Left ventricle myocardium inferior (tissue), 1 donor: ENCODE measurements around the gene GYS1. TPM values are rescaled to one million over a fixed set of nuclear protein-coding genes. Genes with fewer than 3 reads are reported as not detected.

ENCODE experiments used
- DNase-seq: peaks from one replicate; pipeline ENCODE4 v3.0.0-alpha.2; 2020
- H3K27ac ChIP-seq: fragments of 200-600 bp; replicated peaks from 2 replicates; pipeline ENCODE4 v1.8.0; 2021
- H3K27me3 ChIP-seq: fragments of 200-600 bp; 2 replicates; pipeline ENCODE4 v1.8.0; 2021; ENCODE audit warnings: low read depth
- H3K36me3 ChIP-seq: fragments of 200-600 bp; 2 replicates; pipeline ENCODE4 v1.8.0; 2021
- H3K4me1 ChIP-seq: fragments of 200-600 bp; 2 replicates; pipeline ENCODE4 v1.8.0; 2021
- H3K4me3 ChIP-seq: fragments of 200-600 bp; 2 replicates; pipeline ENCODE4 v1.8.0; 2021; ENCODE audit warnings: mild to moderate bottlenecking, moderate library complexity
- H3K9me3 ChIP-seq: fragments of 200-600 bp; replicated peaks from 2 replicates; pipeline ENCODE4 v1.8.0; 2021
- CTCF ChIP-seq: fragments of 200-600 bp; IDR thresholded peaks from 2 replicates; pipeline ENCODE4 v1.8.0; 2021; ENCODE audit warnings: antibody characterized with exemption, mild to moderate bottlenecking, borderline replicate concordance
- intact Hi-C: fragments of 100-400 bp; cut with micrococcal nuclease; formaldehyde crosslinking; loops from one replicate; pipeline ENCODE4 v1.11.0; 2022
- total RNA-seq: library from RNA; stranded (reverse); fragmentation: NEBNext Ultra II Directional; extraction: Animal tissue kit (Norgen Biotek cat#: 25700); gene quantifications from one replicate; pipeline ENCODE4 v1.2.1, GENCODE V29; 2021
- donor health status: DM: no; HTN: yes; CAD: no; lungs with severe emphysema.

Gene GYS1
- total RNA-seq, 1 donor from 2014 or later: 138 TPM

- peak overlapping the region; percentile 91 for H3K27ac ChIP-seq
These were observed 4.8 kb downstream of the GYS1 start for GRCh38 chr19:48988286-48988685.

GRCh38 chr19:48987323-48987722 lies 5.8 kb downstream of the GYS1 start:
- intact Hi-C loops: no loop called here
- no peak for DNase-seq
- Histone ChIP-seq H3K27me3 (no peaks in the 10 kb centered on the region), H3K36me3 (peaks cover 67% of the 10 kb centered on the region), H3K9me3 (no peaks in the 10 kb centered on the region), H3K4me3 (no peak overlapping the region), H3K27ac (peak overlapping the region; percentile 12), H3K4me1 (peaks cover 48% of the 10 kb centered on the region)
- no peak for TF ChIP-seq CTCF

More at GRCh38 chr19:48988286-48988685, 4.8 kb downstream of the GYS1 start:
- Histone ChIP-seq H3K27me3 (no peaks in the 10 kb centered on the region), H3K36me3 (peaks cover 57% of the 10 kb centered on the region), H3K4me3 (no peak overlapping the region), H3K4me1 (peaks cover 54% of the 10 kb centered on the region), H3K9me3 (no peaks in the 10 kb centered on the region)
- no peak for DNase-seq
- intact Hi-C loops: no loop called here
- TF ChIP-seq CTCF: no peak

GRCh38 chr19:48986211-48986610 lies 6.9 kb downstream of the GYS1 start:
- peak overlapping the region; percentile 36 for H3K27ac ChIP-seq
- H3K36me3 ChIP-seq: peaks cover 78% of the 10 kb centered on the region
- peaks cover 45% of the 10 kb centered on the region for H3K4me1 ChIP-seq
- no peak for TF ChIP-seq CTCF
- no peak for DNase-seq
- no peak overlapping the region for H3K4me3 ChIP-seq
- intact Hi-C loops: no loop called here
- H3K9me3 ChIP-seq: no peaks in the 10 kb centered on the region
- no peaks in the 10 kb centered on the region for H3K27me3 ChIP-seq

GRCh38 chr19:48985711-48986110 lies 7.4 kb downstream of the GYS1 start:
- intact Hi-C loops: no loop called here
- no peaks in the 10 kb centered on the region for H3K27me3 ChIP-seq
- DNase-seq: no peak
- peaks cover 82% of the 10 kb centered on the region for H3K36me3 ChIP-seq
- H3K9me3 ChIP-seq: no peaks in the 10 kb centered on the region
- H3K4me3 ChIP-seq: no peak overlapping the region
- peaks cover 40% of the 10 kb centered on the region for H3K4me1 ChIP-seq
- H3K27ac ChIP-seq: peak overlapping the region; percentile 36
- TF ChIP-seq CTCF: no peak

GRCh38 chr19:48982280-48982679 lies 10.8 kb downstream of the GYS1 start:
- H3K27ac ChIP-seq: peak overlapping the region; percentile 69
- peaks cover 41% of the 10 kb centered on the region for H3K4me1 ChIP-seq
- no peaks in the 10 kb centered on the region for H3K27me3 ChIP-seq
- no peak for TF ChIP-seq CTCF
- H3K36me3 ChIP-seq: peaks cover 77% of the 10 kb centered on the region
- no peaks in the 10 kb centered on the region for H3K9me3 ChIP-seq
- H3K4me3 ChIP-seq: no peak overlapping the region
- intact Hi-C loops: no loop called here
- no peak for DNase-seq

- DNase-seq: no peak
- Histone ChIP-seq H3K4me3 (no peak overlapping the region), H3K27ac (peak overlapping the region; percentile 91), H3K9me3 (no peaks in the 10 kb centered on the region), H3K4me1 (peaks cover 41% of the 10 kb centered on the region), H3K27me3 (no peaks in the 10 kb centered on the region), H3K36me3 (peaks cover 70% of the 10 kb centered on the region)
- TF ChIP-seq CTCF: no peak
- intact Hi-C loops: no loop called here
These were observed 16.0 kb downstream of the GYS1 start for GRCh38 chr19:48977061-48977460.
